C4-2B (cell line): Measurements from ENCODE around the gene PSRC1.

Experiments
- CTCF ChIP-seq: fragments of 450-650 bp; conservative IDR thresholded peaks from 2 replicates; pipeline ENCODE4 v1.5.1; 2017; ENCODE audit warnings: mild to moderate bottlenecking
- ZFX ChIP-seq: fragments of 450-650 bp; IDR thresholded peaks from 2 replicates; pipeline ENCODE4 v1.6.1; 2017

GRCh38 chr1:109298666-109299557, 16.0 kb upstream of the PSRC1 start:
- TF ChIP-seq CTCF: no peak
- TF ChIP-seq ZFX: no peak
